ENCODE data around the gene SHC2.

The SHC2 gene

DNA sequence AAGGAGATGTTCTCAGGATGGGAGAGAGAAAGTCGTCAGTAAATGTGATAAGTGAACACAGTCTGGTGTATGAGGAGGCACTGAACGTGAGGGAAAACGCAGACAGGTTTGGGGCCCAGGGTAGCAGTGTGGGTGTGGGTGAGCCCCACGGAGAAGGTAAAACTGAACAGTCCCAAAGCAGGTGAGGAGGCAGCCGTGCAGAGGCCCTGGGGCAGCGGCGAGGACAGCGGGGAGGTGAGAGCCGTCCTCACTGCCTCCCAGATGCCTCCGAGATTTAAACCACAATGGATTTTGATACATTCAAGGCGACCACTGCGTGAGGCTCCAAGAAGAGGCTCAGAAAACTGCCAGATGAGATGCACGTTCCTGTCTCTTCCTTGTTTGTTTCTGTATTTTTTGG is 14.5 kb upstream of the SHC2 start:
- TF ChIP-seq CTCF (IDR thresholded peaks at IDR 0.05; ENCODE audit: low read depth, low read length, missing control alignments), result no peak
- DNase-seq (ENCODE audit: extremely low read depth, low read depth), result no peak
- no peak overlapping the region for H3K4me3 ChIP-seq (replicated peaks; ENCODE audit: low read depth, low read length)

DNA sequence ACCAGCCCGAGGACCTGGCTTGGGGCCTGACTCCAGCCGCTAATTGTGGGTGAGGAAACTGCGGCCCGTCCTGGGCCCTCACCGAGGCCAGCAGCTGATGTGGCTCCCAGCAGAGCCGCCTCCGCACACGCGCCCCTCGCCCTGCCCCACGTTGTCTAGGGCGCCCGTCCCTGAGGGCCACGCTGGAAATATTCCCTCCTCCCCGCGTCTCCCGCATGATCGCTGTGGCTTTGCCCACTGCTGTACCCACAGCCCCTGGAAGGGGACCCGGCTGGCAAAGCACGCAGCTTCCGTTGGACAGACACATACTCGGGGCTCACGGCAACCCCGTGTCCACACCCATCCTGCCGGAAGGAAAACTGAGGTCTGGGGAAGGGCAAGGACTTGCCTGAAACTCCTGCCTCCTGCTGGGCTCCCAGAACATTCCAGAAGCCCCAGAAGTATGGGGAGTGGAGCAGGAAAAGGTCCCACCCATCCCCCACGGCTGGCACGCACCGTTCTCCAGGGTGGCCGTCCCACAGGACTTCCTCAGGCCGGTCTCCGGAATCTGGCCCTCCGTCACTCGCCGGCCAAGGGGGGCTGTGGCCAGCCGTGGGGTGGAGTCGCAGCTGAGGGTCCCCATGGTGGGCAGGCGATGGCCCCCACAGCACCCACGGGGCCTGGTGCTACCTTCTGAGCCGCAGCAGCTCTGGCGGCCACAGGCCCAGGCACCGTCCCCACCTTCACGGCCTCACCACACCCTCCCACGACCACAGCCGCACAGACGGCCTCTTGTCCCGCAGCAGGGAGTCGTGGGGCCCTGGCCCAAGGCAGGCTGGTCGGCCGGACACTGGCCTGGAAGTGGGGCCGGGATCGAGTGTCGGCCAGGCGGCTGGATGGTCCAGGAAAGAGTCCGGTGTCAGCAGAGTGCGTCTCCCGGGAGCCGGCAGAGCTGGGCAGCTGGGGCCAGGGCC is 13.6 kb upstream of the SHC2 start:
- no peak for DNase-seq (ENCODE audit: extremely low read depth, low read depth)
- no peak for TF ChIP-seq CTCF (IDR thresholded peaks at IDR 0.05; ENCODE audit: low read depth, low read length, missing control alignments)
- H3K4me3 ChIP-seq (replicated peaks; ENCODE audit: low read depth, low read length), result no peak overlapping the region

DNA sequence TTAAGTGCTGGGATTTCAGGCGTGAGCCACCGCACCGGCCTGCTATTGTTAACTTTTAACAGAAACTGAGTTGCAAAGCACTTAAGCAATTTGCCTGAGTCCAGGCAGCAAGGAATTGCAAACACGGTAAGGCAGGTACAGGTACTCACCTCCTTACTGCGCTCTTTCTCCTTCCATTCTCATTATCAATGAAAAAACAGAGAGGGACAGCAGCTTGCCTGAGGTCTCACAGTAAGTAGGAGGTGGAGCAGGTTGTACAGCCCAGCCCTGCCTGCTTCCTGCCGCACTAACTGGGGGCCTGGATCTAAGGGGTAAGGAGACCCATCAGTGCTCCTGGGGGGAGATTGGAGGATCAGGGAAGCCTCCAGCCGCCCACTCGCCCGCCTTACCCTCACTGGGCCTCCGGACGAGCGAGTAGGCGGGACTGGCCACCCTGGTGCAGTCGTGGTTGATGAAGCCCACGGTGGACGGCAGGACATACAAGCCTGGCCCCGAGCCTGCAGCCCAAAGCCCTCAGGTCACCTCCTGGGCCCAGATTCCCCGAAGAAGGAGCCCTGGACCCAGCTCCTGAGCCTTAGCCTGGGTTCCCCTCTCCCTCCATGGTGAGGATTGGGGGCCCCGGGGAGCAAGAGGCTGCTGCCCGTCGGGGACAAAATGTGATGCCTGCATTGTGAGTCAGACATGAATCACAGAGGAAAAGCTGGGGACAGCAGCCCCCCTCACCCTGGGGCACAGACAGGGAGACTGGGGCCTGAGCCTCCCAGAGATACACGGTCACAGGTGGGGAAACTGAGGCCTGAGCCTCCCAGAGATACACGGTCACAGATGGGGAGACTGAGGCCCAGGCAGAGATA is 11.4 kb upstream of the SHC2 start:
- TF ChIP-seq CTCF (IDR thresholded peaks at IDR 0.05; ENCODE audit: low read depth, low read length, missing control alignments), result no peak
- no peak overlapping the region for H3K4me3 ChIP-seq (replicated peaks; ENCODE audit: low read depth, low read length)
- no peak for DNase-seq (ENCODE audit: extremely low read depth, low read depth)

DNA sequence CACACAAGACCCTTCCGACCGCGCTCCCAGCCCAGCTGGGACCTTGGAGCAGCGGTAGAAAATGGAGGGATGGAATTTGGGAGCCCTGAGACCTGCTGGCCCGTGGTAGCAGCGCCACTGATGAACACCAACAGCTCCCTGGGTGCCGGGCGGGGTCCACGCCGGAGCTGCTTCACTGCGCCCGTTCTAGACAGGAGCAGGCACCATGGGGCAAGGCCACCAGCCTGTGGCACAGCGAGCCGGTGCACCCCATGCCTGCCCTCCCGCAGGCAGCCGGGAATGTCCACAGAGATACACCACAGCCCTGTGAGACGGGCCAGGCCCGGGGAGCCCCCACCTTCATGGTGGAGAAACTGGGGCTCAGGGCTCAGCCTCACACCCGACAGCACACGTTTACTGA is 9.9 kb upstream of the SHC2 start:
- DNase-seq (ENCODE audit: extremely low read depth, low read depth), result no peak
- H3K4me3 ChIP-seq (replicated peaks; ENCODE audit: low read depth, low read length), result no peak overlapping the region
- TF ChIP-seq CTCF (IDR thresholded peaks at IDR 0.05; ENCODE audit: low read depth, low read length, missing control alignments), result no peak

GRCh38 chr19:469833-470232 is 9.0 kb upstream of the SHC2 start:
- no peak overlapping the region for H3K4me3 ChIP-seq (replicated peaks; ENCODE audit: low read depth, low read length)
- no peak for DNase-seq (ENCODE audit: extremely low read depth, low read depth)
- TF ChIP-seq CTCF (IDR thresholded peaks at IDR 0.05; ENCODE audit: low read depth, low read length, missing control alignments), result no peak

- no peak overlapping the region for H3K4me3 ChIP-seq (replicated peaks; ENCODE audit: low read depth, low read length)
- no peak for DNase-seq (ENCODE audit: extremely low read depth, low read depth)
- no peak for TF ChIP-seq CTCF (IDR thresholded peaks at IDR 0.05; ENCODE audit: low read depth, low read length, missing control alignments)
Measured at GRCh38 chr19:468587-469256, 7.9 kb upstream of the SHC2 start.
